ENCODE results near the gene ABLIM2.

- TF ChIP-seq POLR2A (IDR thresholded peaks at IDR 0.05) (no peak), CTCF (IDR thresholded peaks at IDR 0.05) (no peak)
Measured at GRCh38 chr4:7990807-7991459, 167.7 kb downstream of the ABLIM2 start.
